Colonic mucosa (tissue), 4 donors: ENCODE results near the gene SLC25A1. TPM values are rescaled to one million over a fixed set of nuclear protein-coding genes. Genes with fewer than 3 reads are reported as not detected.

Experiments
- DNase-seq: peaks from one replicate; pipeline ENCODE4 v3.0.0-alpha.2; 2020
- H3K27ac ChIP-seq: fragments of 200-600 bp; one replicate; pipeline ENCODE4 v1.8.0; 2021
- H3K27me3 ChIP-seq: fragments of 200-600 bp; one replicate; pipeline ENCODE4 v1.8.0; 2021
- H3K36me3 ChIP-seq: fragments of 200-600 bp; one replicate; pipeline ENCODE4 v1.8.0; 2021
- H3K4me1 ChIP-seq: fragments of 200-600 bp; one replicate; pipeline ENCODE4 v1.8.0; 2021; ENCODE audit warnings: mild to moderate bottlenecking
- H3K4me3 ChIP-seq: fragments of 200-600 bp; one replicate; pipeline ENCODE4 v1.8.0; 2021
- H3K9ac ChIP-seq, 2 donors: one replicate each; pipeline ENCODE4 v1.7.0; 2013; ENCODE audit warnings: control low read depth in 2 of 2, low read depth in 2 of 2, low read length in 2 of 2
- H3K9me3 ChIP-seq: fragments of 200-600 bp; one replicate; pipeline ENCODE4 v1.8.0; 2021
- CTCF ChIP-seq: fragments of 200-600 bp; IDR thresholded peaks from one replicate; pipeline ENCODE4 v1.8.0; 2022; ENCODE audit warnings: antibody characterized with exemption, mild to moderate bottlenecking
- intact Hi-C: fragments of 100-400 bp; cut with DNase I; formaldehyde crosslinking; loops from one replicate; pipeline ENCODE4 v1.14.1; 2022
- total RNA-seq, 2 donors: library from RNA; stranded (reverse); fragmentation: NEBNext Ultra II Directional in 1 of 2; extraction: Animal tissue kit (Norgen Biotek cat#: 25700) in 1 of 2; gene quantifications; one replicate each; pipeline ENCODE4 v1.2.1, GENCODE V29; 2021
- donor health status: healthy.
- donor health status: DM: no; HTN: no; CAD: no.
- donor health status: DM: no; HTN: no; CAD: no.

Gene SLC25A1
- total RNA-seq, 2 donors from 2014 or later = 191 to 218 TPM

- no peak for DNase-seq
- Histone ChIP-seq H3K4me1 (no peaks in the 10 kb centered on the region), H3K9me3 (no peaks in the 10 kb centered on the region), H3K9ac (no peak overlapping the region), H3K36me3 (peaks cover 9% of the 10 kb centered on the region), H3K4me3 (no peak overlapping the region), H3K27ac (no peak overlapping the region), H3K27me3 (no peaks in the 10 kb centered on the region)
- TF ChIP-seq CTCF = no peak
- intact Hi-C loops = no loop called here
These were observed 45.7 kb downstream of the SLC25A1 start for GRCh38 chr22:19132693-19133400.

- Histone ChIP-seq H3K4me3 (no peak overlapping the region), H3K9ac (no peak overlapping the region), H3K27ac (no peak overlapping the region), H3K9me3 (no peaks in the 10 kb centered on the region), H3K27me3 (no peaks in the 10 kb centered on the region), H3K36me3 (peaks cover 5% of the 10 kb centered on the region), H3K4me1 (no peaks in the 10 kb centered on the region)
- intact Hi-C loops = no loop called here
- no peak for DNase-seq
- no peak for TF ChIP-seq CTCF
These were observed 46.4 kb downstream of the SLC25A1 start for GRCh38 chr22:19132153-19132552.

GRCh38 chr22:19131685-19132015, 46.9 kb downstream of the SLC25A1 start:
- Histone ChIP-seq H3K4me3 (no peak overlapping the region), H3K9me3 (no peaks in the 10 kb centered on the region), H3K9ac (no peak overlapping the region), H3K4me1 (no peaks in the 10 kb centered on the region), H3K36me3 (peaks cover 5% of the 10 kb centered on the region), H3K27me3 (no peaks in the 10 kb centered on the region), H3K27ac (no peak overlapping the region)
- no peak for DNase-seq
- TF ChIP-seq CTCF = no peak
- intact Hi-C loops = no loop called here

- H3K4me1 ChIP-seq = no peaks in the 10 kb centered on the region
- H3K9ac ChIP-seq = no peak within 1 kb of the TSS
- peaks cover 5% of the 10 kb centered on the region for H3K36me3 ChIP-seq
- no peak for DNase-seq
- H3K27me3 ChIP-seq = no peaks in the 10 kb centered on the region
- intact Hi-C loops = no loop called here
- no peak within 1 kb of the TSS for H3K27ac ChIP-seq
- no peaks in the 10 kb centered on the region for H3K9me3 ChIP-seq
- no peak for TF ChIP-seq CTCF
- H3K4me3 ChIP-seq = no peak within 1 kb of the TSS
These were observed 47.4 kb downstream of the SLC25A1 start, which contains the start of gene TSSK2 for GRCh38 chr22:19130959-19131684. Gene TSSK2, plus strand, starts transcription at chr22:19131308. Its CDS starts 92 bp downstream, at chr22:19131400.

GRCh38 chr22:19129871-19130270, 48.7 kb downstream of the SLC25A1 start:
- Histone ChIP-seq H3K36me3 (peaks cover 5% of the 10 kb centered on the region), H3K27me3 (no peaks in the 10 kb centered on the region), H3K4me3 (no peak overlapping the region), H3K9me3 (no peaks in the 10 kb centered on the region), H3K9ac (no peak overlapping the region), H3K27ac (no peak overlapping the region), H3K4me1 (no peaks in the 10 kb centered on the region)
- no peak for DNase-seq
- intact Hi-C loops = no loop called here
- TF ChIP-seq CTCF = no peak
